HG02763 (cell line): ENCODE data around the gene SERPINC1.
"Not testable (repeated sequence)": the region's sequence is repeated elsewhere in the genome, so short reads cannot be mapped to it uniquely, and the experiment has no call there.

Experiments used
- ATAC-seq: cut with Tn5 transposase; IDR thresholded peaks from one replicate; pipeline ENCODE4 v1.9.1; 2021; ENCODE audit warnings: mild to moderate bottlenecking, moderate library complexity; ENCODE audit not compliant: unreplicated experiment

Gene SERPINC1

DNA sequence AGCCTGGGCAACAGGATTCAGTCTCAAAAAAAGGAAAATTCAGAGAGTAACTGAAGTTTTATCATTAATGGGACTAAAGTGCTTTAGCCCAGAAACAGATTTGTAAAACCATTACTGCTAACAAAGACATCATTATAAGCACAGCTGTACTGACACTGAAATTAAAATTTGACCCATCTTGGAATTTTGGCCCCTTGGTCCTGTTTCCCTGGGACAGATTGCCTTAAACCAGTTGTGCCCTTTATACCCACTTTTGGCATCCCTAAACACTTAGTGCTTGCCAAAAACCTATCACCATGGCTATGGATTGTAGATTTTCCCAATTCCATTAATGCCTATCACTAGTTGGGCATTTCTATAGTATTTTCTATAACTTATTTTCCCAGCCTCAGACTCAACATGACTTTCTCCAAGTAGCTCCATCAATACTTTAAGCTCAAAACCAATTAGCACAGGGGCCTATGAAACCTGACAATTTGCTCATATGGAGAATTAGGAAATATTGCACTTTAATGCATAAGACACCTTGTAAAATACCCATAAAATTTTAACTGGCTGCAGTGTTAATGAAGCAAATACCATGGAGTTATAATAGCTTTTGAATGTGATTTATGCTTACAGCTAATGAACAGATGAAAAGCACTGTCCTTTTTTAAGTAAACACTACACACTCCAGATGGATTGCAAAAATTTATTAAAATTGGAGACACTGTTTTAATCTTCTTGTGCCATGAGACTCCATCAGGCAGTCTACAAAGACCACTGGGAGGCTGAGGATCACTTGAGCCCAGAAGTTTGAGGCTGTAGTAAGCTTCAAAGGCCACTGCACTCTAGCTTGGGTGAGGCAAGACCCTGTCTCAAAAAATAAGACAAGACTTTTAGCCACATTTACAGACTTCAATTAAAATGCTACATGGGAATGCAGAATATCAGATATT is 53.6 kb downstream of the SERPINC1 start:
- no peak for ATAC-seq

DNA sequence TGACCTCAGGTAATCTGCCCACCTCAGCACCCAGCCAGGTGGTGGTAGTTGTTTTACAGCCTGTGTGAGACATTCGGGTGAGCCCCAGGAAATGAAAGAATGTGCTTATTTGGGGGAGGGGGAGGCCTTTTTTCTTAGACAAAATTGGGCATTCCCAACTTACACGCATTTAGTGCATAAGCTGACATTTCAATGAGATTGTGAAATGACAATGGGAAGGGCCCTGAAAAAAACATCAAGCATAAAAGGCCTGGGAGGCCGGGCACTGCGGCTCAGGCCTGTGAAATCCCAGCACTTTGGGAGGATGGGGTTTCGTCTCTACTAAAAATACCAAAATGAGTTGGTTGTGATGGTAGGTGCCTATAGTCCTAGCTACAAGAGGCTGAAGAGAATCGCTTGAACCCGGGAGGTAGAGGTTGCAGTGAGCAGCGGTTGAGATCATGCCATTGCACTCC is 54.3 kb downstream of the SERPINC1 start:
- no peak for ATAC-seq

DNA sequence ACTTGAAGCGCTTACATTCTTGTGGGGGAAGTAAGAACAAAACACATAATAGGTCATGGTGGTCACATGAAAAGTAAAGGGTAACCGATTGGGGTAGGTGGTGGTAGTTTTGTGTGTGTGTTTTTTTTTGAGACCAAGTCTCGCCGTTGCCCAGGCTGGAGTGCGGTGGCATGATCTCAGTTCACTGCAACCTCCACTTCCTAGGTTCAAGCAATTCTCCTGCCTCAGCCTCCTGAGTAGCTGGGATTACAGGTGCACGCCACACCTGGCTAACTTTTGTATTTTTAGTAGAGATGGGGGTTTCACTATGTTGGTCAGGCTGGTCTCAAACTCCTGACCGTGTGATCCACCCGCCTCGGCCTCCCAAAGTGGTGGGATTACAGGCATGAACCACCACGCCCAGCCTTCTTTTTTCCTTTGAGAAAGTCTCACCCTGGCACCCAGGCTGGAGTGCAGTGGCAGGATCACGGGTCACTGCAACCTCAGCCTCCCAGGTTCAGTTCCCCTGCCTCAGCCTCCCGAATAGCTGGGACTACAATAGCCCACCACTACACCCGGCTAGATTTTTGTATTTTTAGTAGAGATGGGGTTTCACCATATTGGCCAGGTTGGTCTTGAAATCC is 54.9 kb downstream of the SERPINC1 start:
- not testable (repeated sequence) for ATAC-seq

DNA sequence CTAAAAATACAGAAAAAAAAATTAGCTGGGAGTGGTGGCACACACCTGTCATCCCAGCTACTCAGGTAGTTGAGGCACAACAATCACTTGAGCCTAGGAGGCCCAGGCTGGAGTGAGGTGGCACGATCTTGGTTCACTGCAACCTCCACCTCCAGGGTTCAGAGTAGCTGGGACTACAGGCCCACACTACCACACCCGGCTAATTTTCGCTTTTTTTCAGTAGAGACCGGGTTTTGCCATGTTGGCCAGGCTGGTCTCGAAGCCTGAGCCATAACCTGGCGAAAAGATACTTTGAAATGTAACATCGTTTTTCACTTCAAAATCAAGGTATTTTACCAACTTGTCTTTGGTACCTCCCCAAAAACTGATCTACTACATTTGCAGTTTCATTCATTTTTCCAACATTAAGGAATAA is 55.4 kb downstream of the SERPINC1 start:
- ATAC-seq = no peak

DNA sequence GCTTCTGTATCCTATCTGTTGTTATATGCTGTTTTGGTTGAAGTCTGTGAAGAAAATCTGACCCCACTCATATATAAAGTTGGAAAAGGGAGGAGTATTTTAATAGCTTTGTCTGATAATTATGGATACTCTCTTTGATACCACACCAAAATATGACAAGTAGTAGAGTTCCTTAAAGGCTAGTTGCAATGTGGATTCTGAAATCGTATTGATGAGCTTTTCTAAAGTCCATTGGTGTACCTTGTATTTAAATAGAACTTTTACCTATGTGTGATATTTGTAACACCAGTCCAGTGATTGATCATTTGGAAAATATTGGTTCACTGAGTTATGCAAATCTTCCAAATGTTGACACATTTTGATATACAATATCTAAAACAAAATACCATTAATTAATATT is 57.1 kb downstream of the SERPINC1 start:
- ATAC-seq = no peak

DNA sequence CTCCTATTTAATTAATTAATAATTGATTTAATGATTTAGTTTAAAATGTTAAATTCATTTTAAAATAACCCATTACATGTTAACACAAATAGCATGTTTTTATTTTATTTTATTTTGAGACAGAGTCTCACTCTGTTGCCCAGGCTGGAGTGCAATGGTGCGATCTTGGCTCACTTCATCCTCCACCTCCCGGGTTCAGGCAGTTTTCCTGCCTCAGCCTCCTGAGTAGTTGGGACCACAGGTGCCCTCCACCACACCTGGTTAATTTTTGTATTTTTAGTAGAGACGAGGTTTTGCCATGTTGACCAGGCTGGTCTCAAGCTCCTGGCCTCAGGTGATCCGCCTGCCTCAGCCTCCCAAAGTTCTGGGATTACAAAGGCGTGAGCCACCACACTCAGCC is 57.6 kb downstream of the SERPINC1 start:
- ATAC-seq = not testable (repeated sequence)

DNA sequence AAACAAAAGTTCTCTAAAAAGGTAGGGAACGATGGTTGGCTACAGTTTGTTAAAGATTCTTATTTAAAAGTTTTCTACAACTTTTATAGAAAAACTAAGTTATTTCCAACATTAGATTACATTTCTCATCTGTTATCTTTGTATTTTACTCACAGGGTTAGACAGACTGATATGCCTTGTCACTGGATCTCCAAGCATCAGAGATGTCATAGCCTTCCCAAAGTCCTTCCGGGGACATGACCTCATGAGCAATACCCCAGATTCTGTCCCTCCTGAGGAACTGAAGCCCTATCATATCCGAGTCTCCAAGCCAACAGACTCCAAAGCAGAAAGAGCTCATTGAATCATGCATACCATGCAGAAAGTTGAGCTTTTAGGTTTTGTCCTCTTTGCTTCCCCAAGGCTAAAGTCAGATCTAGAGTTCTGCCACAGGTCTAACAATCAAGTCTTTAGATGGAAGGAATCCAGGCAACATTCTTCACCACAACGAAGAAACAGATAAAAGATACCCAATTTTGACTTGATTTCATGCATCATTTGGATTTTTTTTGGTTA is 59.7 kb downstream of the SERPINC1 start:
- no peak for ATAC-seq

DNA sequence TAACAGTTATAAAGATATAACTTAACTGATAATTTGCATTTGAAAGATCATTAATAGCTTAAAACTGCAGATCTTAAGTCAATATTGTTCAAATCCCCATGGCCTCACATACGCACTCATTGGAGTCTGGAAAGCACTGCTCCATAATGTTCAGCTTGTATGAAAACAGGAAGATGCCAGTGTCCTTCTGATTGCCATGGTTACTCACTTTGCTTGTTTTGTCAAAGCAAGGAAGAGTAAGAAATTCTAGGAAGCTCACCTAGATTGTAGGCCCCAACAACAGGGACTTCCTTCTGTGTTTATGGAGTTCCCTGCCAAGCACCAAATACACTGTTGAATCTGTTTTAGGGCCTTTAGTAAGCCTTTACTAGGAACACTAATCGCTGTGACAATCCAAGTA is 60.2 kb downstream of the SERPINC1 start:
- ATAC-seq = no peak

DNA sequence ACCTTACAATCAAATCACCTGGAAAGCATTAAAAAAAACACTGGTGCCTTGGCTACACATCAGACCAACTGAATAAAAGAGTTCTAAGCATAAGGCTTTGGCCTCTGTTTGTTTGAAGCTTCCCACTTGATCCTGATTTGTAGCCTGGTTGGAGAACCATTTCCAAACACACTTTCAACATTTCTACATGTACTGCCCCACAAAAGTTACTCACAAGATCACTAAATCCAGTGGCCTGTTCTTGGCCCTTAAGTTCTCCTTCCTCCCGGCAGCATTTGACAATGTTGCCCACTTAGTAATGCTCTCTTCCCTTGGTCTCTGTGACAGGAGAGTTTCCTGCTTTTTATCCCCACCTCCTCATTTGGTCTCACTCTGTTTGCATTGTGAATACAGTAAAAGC is 61.1 kb downstream of the SERPINC1 start:
- no peak for ATAC-seq
